Measurements from ENCODE around the gene KRTAP4-3. TPM values are rescaled to one million over a fixed set of nuclear protein-coding genes. Genes with fewer than 3 reads are reported as not detected.
"Not testable (repeated sequence)": the region's sequence is repeated elsewhere in the genome, so short reads cannot be mapped to it uniquely, and the experiment has no call there.

The KRTAP4-3 gene
- total RNA-seq, 1 donor from 2014 or later = not detected

GRCh38 chr17:41151525-41151924, 16.5 kb downstream of the KRTAP4-3 start:
- no peak for DNase-seq

GRCh38 chr17:41150026-41150425, 18.0 kb downstream of the KRTAP4-3 start:
- DNase-seq = no peak

- DNase-seq = no peak
These were observed 18.4 kb downstream of the KRTAP4-3 start, which contains the start of gene KRTAP4-5 for GRCh38 chr17:41149652-41149985. Gene KRTAP4-5 (minus strand): TSS chr17:41149825. CDS start chr17:41149767, 58 bp downstream.

GRCh38 chr17:41148971-41149651, 18.9 kb downstream of the KRTAP4-3 start:
- not testable (repeated sequence) for DNase-seq

- no peak for DNase-seq
These were observed 20.4 kb downstream of the KRTAP4-3 start for GRCh38 chr17:41147531-41148204.

- DNase-seq = no peak
These were observed 22.8 kb downstream of the KRTAP4-3 start for GRCh38 chr17:41145261-41145660.

- DNase-seq = no peak
These were observed 23.2 kb downstream of the KRTAP4-3 start for GRCh38 chr17:41144846-41145245.

- no peak for DNase-seq
These were observed 26.7 kb downstream of the KRTAP4-3 start for GRCh38 chr17:41141361-41141760.

- DNase-seq = peak; percentile 60
These were observed 27.5 kb downstream of the KRTAP4-3 start, which contains the start of gene KRTAP4-6 for GRCh38 chr17:41140360-41141131. Gene KRTAP4-6 (minus strand): TSS chr17:41140544. CDS start chr17:41140487, 57 bp downstream.

- not testable (repeated sequence) for DNase-seq
These were observed 28.2 kb downstream of the KRTAP4-3 start for GRCh38 chr17:41139865-41140264.

- DNase-seq = no peak
These were observed 33.9 kb downstream of the KRTAP4-3 start for GRCh38 chr17:41133880-41134735.

- no peak for DNase-seq
These were observed 36.0 kb downstream of the KRTAP4-3 start for GRCh38 chr17:41131979-41132378.

GRCh38 chr17:41127371-41127770, 40.6 kb downstream of the KRTAP4-3 start:
- no peak for DNase-seq

- no peak for DNase-seq
These were observed 41.6 kb downstream of the KRTAP4-3 start for GRCh38 chr17:41126412-41126811.

GRCh38 chr17:41125064-41125463, 43.0 kb downstream of the KRTAP4-3 start:
- DNase-seq = no peak

- not testable (repeated sequence) for DNase-seq
These were observed 44.0 kb downstream of the KRTAP4-3 start, which contains the start of gene KRTAP4-12 for GRCh38 chr17:41123991-41124371. Gene KRTAP4-12 (minus strand): TSS chr17:41124182. CDS start chr17:41124122, 60 bp downstream.

- DNase-seq = not testable (repeated sequence)
These were observed 44.6 kb downstream of the KRTAP4-3 start for GRCh38 chr17:41123292-41123990.

- no peak for DNase-seq
These were observed 46.3 kb downstream of the KRTAP4-3 start for GRCh38 chr17:41121742-41122141.

- DNase-seq = peak; percentile 63
These were observed 48.0 kb downstream of the KRTAP4-3 start for GRCh38 chr17:41119696-41120690.

GRCh38 chr17:41118721-41119120, 49.3 kb downstream of the KRTAP4-3 start:
- DNase-seq = no peak

All from dermis blood vessel endothelial cell (primary cell).